ENCODE data around the gene ZNF423. TPM values are rescaled to one million over a fixed set of nuclear protein-coding genes. Genes with fewer than 3 reads are reported as not detected.

ZNF423 gene
- polyA plus RNA-seq, 1 of the 3 experiments (the other 2 are of a cell fraction) = 1.2 TPM

- Histone ChIP-seq H3K79me2 (ENCODE audit: insufficient read depth) (no peaks in the 10 kb centered on the region), H4K20me1 (ENCODE audit: insufficient read depth) (no peaks in the 10 kb centered on the region), H3K4me3 (ENCODE audit: low read depth in 2 of 2, low read length in 1 of 2) (no peak overlapping the region), H3F3A (replicated peaks; ENCODE audit: insufficient read depth) (no peaks in the 10 kb centered on the region), H3K4me1 (ENCODE audit: control insufficient read depth in 1 of 2, insufficient read depth in 2 of 2, low read depth in 1 of 2, low read length in 1 of 2) (peaks cover 4 to 23% of the 10 kb centered on the region in 2 experiments; a peak in 1 of 4 replicates), H3K9me3 (no peaks in the 10 kb centered on the region), H2AFZ (ENCODE audit: low read depth) (no peak overlapping the region), H3K27ac (ENCODE audit: low read depth in 2 of 2, low read length in 1 of 2) (no peak overlapping the region), H3K27me3 (ENCODE audit: insufficient read depth) (no peaks in the 10 kb centered on the region), H3K36me3 (replicated peaks in 1 of 2; ENCODE audit: control insufficient read depth in 1 of 2, insufficient read depth in 2 of 2, low read length in 1 of 2) (no peaks in the 10 kb centered on the region), H3K9me2 (no peaks in the 10 kb centered on the region), H3K9ac (no peak overlapping the region), H3K4me2 (no peak overlapping the region)
- 73% methylated on average over 8 of the region's 8 CpGs for WGBS (ENCODE audit: low lambda C conversion rate)
- POLR2A ChIA-PET = no interaction called here
- CTCF ChIA-PET = no interaction called here
- TF ChIP-seq TCF12 (IDR thresholded peaks at IDR 0.05) (no peak), GABPA (IDR thresholded peaks at IDR 0.05; ENCODE audit: low read depth) (no peak), REST (IDR thresholded peaks at IDR 0.05; ENCODE audit: low read depth, low read length) (no peak), FOSL2 (IDR thresholded peaks at IDR 0.05; ENCODE audit: borderline replicate concordance, low read depth) (no peak), MXI1 (IDR thresholded peaks at IDR 0.05; ENCODE audit: low read depth, low read length) (no peak), USF1 (IDR thresholded peaks at IDR 0.05; ENCODE audit: borderline replicate concordance, low read depth) (no peak), TAF1 (IDR thresholded peaks at IDR 0.05; ENCODE audit: borderline replicate concordance, low read depth, low read length) (no peak), CHD2 (IDR thresholded peaks at IDR 0.05; ENCODE audit: low read length, partially characterized antibody) (no peak), EP300 (IDR thresholded peaks at IDR 0.05; ENCODE audit: borderline replicate concordance in 1 of 2, low read depth in 1 of 2, low read length in 1 of 2) (no peak), RCOR1 (IDR thresholded peaks at IDR 0.05; ENCODE audit: low read length) (no peak), MEF2A (IDR thresholded peaks at IDR 0.05; ENCODE audit: borderline replicate concordance, low read depth) (no peak), RFX5 (IDR thresholded peaks at IDR 0.05; ENCODE audit: low read length) (no peak), POLR2AphosphoS5 (IDR thresholded peaks at IDR 0.05; ENCODE audit: low read depth, low read length) (no peak)
- no peak for DNase-seq
Observed at GRCh38 chr16:49827805-49828438, 28.0 kb downstream of the ZNF423 start.

DNA sequence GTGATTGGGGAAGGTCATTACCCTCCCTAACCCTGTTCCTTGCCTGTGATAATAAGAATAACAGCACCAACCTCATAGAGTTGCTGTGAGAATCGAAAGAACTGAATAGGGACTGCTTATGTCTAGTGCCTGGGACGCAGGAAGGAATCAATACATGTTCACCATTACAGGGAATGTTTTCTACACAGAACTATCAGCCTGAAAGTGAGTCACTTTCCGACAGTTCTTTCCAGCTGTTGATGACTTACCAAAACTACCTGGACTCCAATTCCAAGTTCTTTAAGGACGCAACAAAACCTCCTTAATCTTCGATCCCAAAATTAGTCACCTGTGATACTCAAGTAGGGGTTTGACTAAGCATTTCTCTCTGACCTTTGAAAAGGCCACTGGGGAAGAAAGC lies 29.4 kb downstream of the ZNF423 start:
- Histone ChIP-seq H3K4me2 (no peak overlapping the region), H3K9ac (no peak overlapping the region), H3K79me2 (ENCODE audit: insufficient read depth) (no peaks in the 10 kb centered on the region), H3F3A (replicated peaks; ENCODE audit: insufficient read depth) (no peaks in the 10 kb centered on the region), H3K36me3 (replicated peaks in 1 of 2; ENCODE audit: control insufficient read depth in 1 of 2, insufficient read depth in 2 of 2, low read length in 1 of 2) (no peaks in the 10 kb centered on the region), H3K4me3 (ENCODE audit: low read depth in 2 of 2, low read length in 1 of 2) (no peak overlapping the region), H3K4me1 (ENCODE audit: control insufficient read depth in 1 of 2, insufficient read depth in 2 of 2, low read depth in 1 of 2, low read length in 1 of 2) (peaks cover 4 to 36% of the 10 kb centered on the region in 2 experiments; a peak in 1 of 4 replicates), H2AFZ (ENCODE audit: low read depth) (no peak overlapping the region), H4K20me1 (ENCODE audit: insufficient read depth) (no peaks in the 10 kb centered on the region), H3K27me3 (ENCODE audit: insufficient read depth) (no peaks in the 10 kb centered on the region), H3K9me2 (no peaks in the 10 kb centered on the region), H3K27ac (ENCODE audit: low read depth in 2 of 2, low read length in 1 of 2) (no peak overlapping the region), H3K9me3 (no peaks in the 10 kb centered on the region)
- no peak for DNase-seq
- TF ChIP-seq GABPA (IDR thresholded peaks at IDR 0.05; ENCODE audit: low read depth) = no peak
- TF ChIP-seq MXI1 (IDR thresholded peaks at IDR 0.05; ENCODE audit: low read depth, low read length) = no peak
- TF ChIP-seq, protein P1, sequence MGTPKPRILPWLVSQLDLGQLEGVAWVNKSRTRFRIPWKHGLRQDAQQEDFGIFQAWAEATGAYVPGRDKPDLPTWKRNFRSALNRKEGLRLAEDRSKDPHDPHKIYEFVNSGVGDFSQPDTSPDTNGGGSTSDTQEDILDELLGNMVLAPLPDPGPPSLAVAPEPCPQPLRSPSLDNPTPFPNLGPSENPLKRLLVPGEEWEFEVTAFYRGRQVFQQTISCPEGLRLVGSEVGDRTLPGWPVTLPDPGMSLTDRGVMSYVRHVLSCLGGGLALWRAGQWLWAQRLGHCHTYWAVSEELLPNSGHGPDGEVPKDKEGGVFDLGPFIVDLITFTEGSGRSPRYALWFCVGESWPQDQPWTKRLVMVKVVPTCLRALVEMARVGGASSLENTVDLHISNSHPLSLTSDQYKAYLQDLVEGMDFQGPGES (IDR thresholded peaks at IDR 0.05; ENCODE audit: low read depth, low read length) = no peak
- no peak for TF ChIP-seq EZH2phosphoT487 (IDR thresholded peaks at IDR 0.05; ENCODE audit: borderline replicate concordance, low read depth)
- TF ChIP-seq POLR2AphosphoS5 (IDR thresholded peaks at IDR 0.05; ENCODE audit: low read depth, low read length) = no peak
- TF ChIP-seq, protein P2, sequence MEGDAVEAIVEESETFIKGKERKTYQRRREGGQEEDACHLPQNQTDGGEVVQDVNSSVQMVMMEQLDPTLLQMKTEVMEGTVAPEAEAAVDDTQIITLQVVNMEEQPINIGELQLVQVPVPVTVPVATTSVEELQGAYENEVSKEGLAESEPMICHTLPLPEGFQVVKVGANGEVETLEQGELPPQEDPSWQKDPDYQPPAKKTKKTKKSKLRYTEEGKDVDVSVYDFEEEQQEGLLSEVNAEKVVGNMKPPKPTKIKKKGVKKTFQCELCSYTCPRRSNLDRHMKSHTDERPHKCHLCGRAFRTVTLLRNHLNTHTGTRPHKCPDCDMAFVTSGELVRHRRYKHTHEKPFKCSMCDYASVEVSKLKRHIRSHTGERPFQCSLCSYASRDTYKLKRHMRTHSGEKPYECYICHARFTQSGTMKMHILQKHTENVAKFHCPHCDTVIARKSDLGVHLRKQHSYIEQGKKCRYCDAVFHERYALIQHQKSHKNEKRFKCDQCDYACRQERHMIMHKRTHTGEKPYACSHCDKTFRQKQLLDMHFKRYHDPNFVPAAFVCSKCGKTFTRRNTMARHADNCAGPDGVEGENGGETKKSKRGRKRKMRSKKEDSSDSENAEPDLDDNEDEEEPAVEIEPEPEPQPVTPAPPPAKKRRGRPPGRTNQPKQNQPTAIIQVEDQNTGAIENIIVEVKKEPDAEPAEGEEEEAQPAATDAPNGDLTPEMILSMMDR (IDR thresholded peaks at IDR 0.05) = no peak
- no peak for TF ChIP-seq NRF1 (IDR thresholded peaks at IDR 0.05; ENCODE audit: low read depth, low read length)
- POLR2A ChIA-PET = no interaction called here
- WGBS (ENCODE audit: low lambda C conversion rate) = 54% methylated on average over 5 of the region's 5 CpGs
- CTCF ChIA-PET = no interaction called here
